Choroid plexus epithelial cell (primary cell): ENCODE measurements around the gene DCAF5.
"Not testable (repeated sequence)": the region's sequence is repeated elsewhere in the genome, so short reads cannot be mapped to it uniquely, and the experiment has no call there.

Experiments
- DNase-seq: peaks from one replicate; pipeline ENCODE4 v3.0.0-alpha.2; 2010; ENCODE audit warnings: low read depth
- H3K4me3 ChIP-seq: 2 replicates; pipeline ENCODE4 v1.5.1; 2011; ENCODE audit warnings: low read depth, mild to moderate bottlenecking, control low read depth, low read length, moderate library complexity
- CTCF ChIP-seq: conservative IDR thresholded peaks from 2 replicates; pipeline ENCODE4 v1.5.1; 2011; ENCODE audit warnings: low read depth, mild to moderate bottlenecking, control low read depth, inconsistent platforms, low read length, moderate library complexity

The DCAF5 gene

GRCh38 chr14:69073915-69074314 lies 79.0 kb downstream of the DCAF5 start:
- no peak overlapping the region for H3K4me3 ChIP-seq
- no peak for DNase-seq
- no peak for TF ChIP-seq CTCF

- TF ChIP-seq CTCF: no peak
- H3K4me3 ChIP-seq: no peak overlapping the region
- no peak for DNase-seq
These were observed 79.5 kb downstream of the DCAF5 start for GRCh38 chr14:69073429-69073828.

GRCh38 chr14:69072584-69072983 lies 80.3 kb downstream of the DCAF5 start:
- no peak overlapping the region for H3K4me3 ChIP-seq
- DNase-seq: no peak
- no peak for TF ChIP-seq CTCF

GRCh38 chr14:69068744-69069421 lies 84.0 kb downstream of the DCAF5 start:
- TF ChIP-seq CTCF: no peak
- H3K4me3 ChIP-seq: no peak overlapping the region
- DNase-seq: peak; percentile 83

GRCh38 chr14:69066396-69067171 lies 86.3 kb downstream of the DCAF5 start:
- no peak overlapping the region for H3K4me3 ChIP-seq
- no peak for TF ChIP-seq CTCF
- DNase-seq: no peak

GRCh38 chr14:69065934-69066333 lies 87.0 kb downstream of the DCAF5 start:
- not testable (repeated sequence) for H3K4me3 ChIP-seq, DNase-seq

GRCh38 chr14:69064596-69064995 lies 88.3 kb downstream of the DCAF5 start:
- DNase-seq: no peak
- no peak for TF ChIP-seq CTCF
- no peak overlapping the region for H3K4me3 ChIP-seq
